DND-41 (cell line): ENCODE data around the gene TFDP2.

Experiments
- ATAC-seq: fragments of 200-7000 bp; cut with Tn5 transposase; 3 replicates; pipeline ENCODE4 v1.9.1; 2021; ENCODE audit warnings: low read depth; ENCODE audit not compliant: insufficient read depth
- DNase-seq: peaks from one replicate; pipeline ENCODE4 v3.0.0-alpha.2; 2020
- H2AFZ ChIP-seq: 2 replicates; pipeline ENCODE4 v1.6.0; 2012; ENCODE audit warnings: low read depth, low read length
- H3K27ac ChIP-seq: 2 replicates; pipeline ENCODE4 v1.5.1; 2012; ENCODE audit warnings: low read length, inconsistent platforms
- H3K27me3 ChIP-seq: fragments of 200-600 bp; sonication (generic); 2 replicates; pipeline ENCODE4 v1.6.0; 2012; ENCODE audit warnings: low read length, mild to moderate bottlenecking, inconsistent platforms; ENCODE audit not compliant: insufficient read depth, poor library complexity
- H3K36me3 ChIP-seq: 2 replicates; pipeline ENCODE4 v1.5.1; 2012; ENCODE audit warnings: low read length, inconsistent platforms; ENCODE audit not compliant: insufficient read depth
- H3K4me1 ChIP-seq: 2 replicates; pipeline ENCODE4 v1.5.1; 2012; ENCODE audit warnings: mild to moderate bottlenecking, low read length; ENCODE audit not compliant: insufficient read depth
- H3K4me2 ChIP-seq: 2 replicates; pipeline ENCODE4 v1.6.0; 2012; ENCODE audit warnings: mild to moderate bottlenecking, moderate library complexity, low read length, inconsistent platforms; ENCODE audit not compliant: insufficient read depth
- H3K4me3 ChIP-seq, 2 experiments: fragments of 200-600 bp in 1 of 2; shearing (Covaris generic) in 1 of 2; 2 replicates each; pipeline ENCODE4 v1.5.1; 2012 to 2016; ENCODE audit warnings: inconsistent platforms in 2 of 2, low read length in 2 of 2, mild to moderate bottlenecking in 2 of 2, low read depth in 1 of 2, moderate library complexity in 1 of 2
- H3K79me2 ChIP-seq: 2 replicates; pipeline ENCODE4 v1.6.0; 2012; ENCODE audit warnings: low read length, inconsistent platforms; ENCODE audit not compliant: insufficient read depth
- H3K9ac ChIP-seq: 2 replicates; pipeline ENCODE4 v1.6.0; 2012; ENCODE audit warnings: low read depth, mild to moderate bottlenecking, inconsistent platforms, low read length, moderate library complexity
- H3K9me3 ChIP-seq: 2 replicates; pipeline ENCODE4 v1.5.1; 2012; ENCODE audit warnings: low read length, moderate library complexity, mild to moderate bottlenecking, inconsistent platforms; ENCODE audit not compliant: insufficient read depth, severe bottlenecking
- H4K20me1 ChIP-seq: 2 replicates; pipeline ENCODE4 v1.6.0; 2012; ENCODE audit warnings: low read length; ENCODE audit not compliant: insufficient read depth
- CTCF ChIP-seq: IDR thresholded peaks from 2 replicates; pipeline ENCODE4 v1.5.1; 2012; ENCODE audit warnings: borderline replicate concordance, low read length, moderate library complexity, mild to moderate bottlenecking; ENCODE audit not compliant: poor library complexity, severe bottlenecking; ENCODE audit errors: extremely low read depth
- EZH2 ChIP-seq: IDR thresholded peaks from 3 replicates; pipeline ENCODE4 v1.6.1; 2012; ENCODE audit warnings: borderline replicate concordance, low read depth, mild to moderate bottlenecking, moderate library complexity, low read length, inconsistent platforms; ENCODE audit not compliant: severe bottlenecking

TFDP2 gene

DNA sequence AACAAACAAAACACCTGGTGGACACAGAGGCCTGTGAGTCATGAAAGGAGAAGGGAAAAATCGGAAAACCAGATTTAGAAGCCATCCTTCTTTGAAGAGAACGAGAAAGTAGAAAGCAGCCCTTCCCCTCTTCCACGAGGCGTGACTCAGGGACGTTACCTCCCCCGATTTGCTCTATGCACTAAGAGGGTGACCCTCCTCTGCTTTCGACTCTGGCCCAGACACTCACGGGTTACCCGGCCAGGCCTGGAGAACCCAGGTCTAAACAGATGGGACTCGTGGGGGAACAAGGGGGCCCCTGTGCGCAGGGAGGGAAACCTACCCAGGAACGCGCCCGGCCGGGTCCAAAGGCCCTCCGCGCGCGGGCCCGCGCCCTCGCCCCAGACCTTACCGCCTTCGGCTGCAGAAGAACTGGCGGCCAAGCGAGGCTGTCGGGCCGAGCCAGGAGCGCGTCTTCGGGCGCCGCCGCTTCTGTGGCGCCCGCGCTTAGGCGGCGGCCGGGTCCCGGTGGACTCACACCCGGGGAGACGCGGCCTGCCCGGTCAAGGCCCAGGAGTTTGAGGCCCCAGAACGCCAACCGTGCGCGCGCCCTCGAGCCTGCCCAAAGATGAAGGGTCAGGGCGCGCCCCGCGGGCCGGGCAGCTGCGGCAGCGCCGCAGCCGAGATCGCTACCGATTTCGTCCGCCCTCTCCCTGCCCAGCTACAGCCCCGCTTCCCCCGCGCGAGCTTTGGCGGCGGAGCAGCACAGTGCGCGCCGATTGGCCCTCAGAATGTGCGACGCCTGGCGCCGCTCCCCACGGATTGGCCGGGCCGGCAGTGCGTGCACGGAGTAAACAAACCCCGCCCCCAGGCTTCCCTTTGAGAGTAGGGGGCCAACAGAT lies at the start of gene TFDP2:
Gene TFDP2 (minus strand): TSS at position 753 of the 881 bp plus-strand sequence. CDS start 47,795 bp downstream, outside the sequence.
- Histone ChIP-seq H3K9me3 (no peaks in the 10 kb centered on the region), H3K27ac (peak within 1 kb of the TSS; percentile 85), H3K4me1 (peaks cover 43% of the 10 kb centered on the region), H3K79me2 (peaks cover 53% of the 10 kb centered on the region), H3K9ac (peak within 1 kb of the TSS; percentile 89), H3K4me3 (peak within 1 kb of the TSS; percentile 62 to 92), H2AFZ (peak within 1 kb of the TSS; percentile 81), H3K4me2 (peak within 1 kb of the TSS; percentile 81), H3K27me3 (no peaks in the 10 kb centered on the region), H4K20me1 (no peaks in the 10 kb centered on the region), H3K36me3 (peaks cover 3% of the 10 kb centered on the region; the same call in 1 of the 2 replicates)
- TF ChIP-seq EZH2 (no peak), CTCF (no peak)
- ATAC-seq (peak; percentile 99), DNase-seq (peak; percentile 92)

DNA sequence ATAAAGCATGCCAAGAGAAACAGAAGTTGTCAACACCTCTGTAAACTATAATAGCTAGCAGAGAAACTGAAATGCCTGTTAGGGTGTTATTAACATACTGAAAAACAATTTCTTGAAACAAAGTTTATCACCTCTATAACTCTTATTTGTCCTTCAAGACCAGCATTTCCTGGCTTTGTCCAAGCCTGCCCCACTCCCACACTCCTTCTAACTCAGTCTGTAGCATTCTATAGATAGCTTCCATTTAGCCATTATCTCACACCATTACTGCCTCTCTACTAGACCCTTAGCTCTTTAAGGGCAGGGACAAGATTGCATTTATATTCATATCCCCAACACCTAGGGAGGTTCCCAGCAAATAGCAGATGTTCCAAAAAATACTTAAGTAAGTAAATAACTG lies 39.5 kb upstream of the TFDP2 start:
- Histone ChIP-seq H3K27ac (no peak overlapping the region), H3K9me3 (no peaks in the 10 kb centered on the region), H3K4me1 (no peaks in the 10 kb centered on the region), H3K9ac (no peak overlapping the region), H3K79me2 (no peaks in the 10 kb centered on the region), H2AFZ (no peak overlapping the region), H4K20me1 (no peaks in the 10 kb centered on the region), H3K4me2 (no peak overlapping the region), H3K4me3 (no peak overlapping the region), H3K36me3 (peaks cover 17% of the 10 kb centered on the region; the same call in 1 of the 2 replicates), H3K27me3 (no peaks in the 10 kb centered on the region)
- ATAC-seq (no peak), DNase-seq (no peak)
- TF ChIP-seq EZH2 (no peak), CTCF (no peak)

DNA sequence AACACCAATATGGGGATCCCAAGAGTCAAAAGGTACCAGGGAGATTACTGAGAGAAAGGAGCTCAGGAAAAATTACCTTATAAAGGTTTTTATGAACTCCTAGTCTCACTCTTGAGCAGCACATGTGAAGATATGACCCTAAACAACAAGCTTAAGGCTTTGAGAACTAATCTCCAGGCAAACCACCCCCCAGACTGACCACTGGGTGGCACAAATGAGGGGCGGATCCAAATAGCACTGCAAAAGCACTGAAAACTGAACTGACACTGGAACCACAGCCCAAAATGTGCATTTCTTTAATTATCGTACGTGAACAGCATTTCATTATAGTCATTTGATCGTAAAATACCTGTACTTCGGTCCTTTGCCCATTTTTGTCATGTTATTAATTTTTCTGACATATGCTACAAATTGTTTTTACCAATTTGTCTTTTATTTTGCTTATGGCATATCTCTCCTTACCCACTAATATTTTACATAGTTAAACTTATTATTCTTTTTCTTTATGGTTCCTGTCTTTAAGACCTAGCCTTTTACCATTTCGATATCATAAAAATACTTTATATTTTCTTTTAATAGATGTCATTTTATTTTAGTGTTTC lies 31.5 kb upstream of the TFDP2 start:
- Histone ChIP-seq H3K9ac (no peak overlapping the region), H2AFZ (no peak overlapping the region), H3K4me1 (no peaks in the 10 kb centered on the region), H3K27me3 (no peaks in the 10 kb centered on the region), H3K4me3 (no peak overlapping the region), H3K27ac (no peak overlapping the region), H3K36me3 (peaks cover 49% of the 10 kb centered on the region; the same call in 1 of the 2 replicates), H3K4me2 (no peak overlapping the region), H3K79me2 (no peaks in the 10 kb centered on the region), H4K20me1 (no peaks in the 10 kb centered on the region), H3K9me3 (no peaks in the 10 kb centered on the region)
- DNase-seq (peak; percentile 13), ATAC-seq (no peak)
- TF ChIP-seq CTCF: peak; percentile 50
- TF ChIP-seq EZH2: no peak
